Measurements from ENCODE around the gene MCF2L. TPM values are rescaled to one million over a fixed set of nuclear protein-coding genes. Genes with fewer than 3 reads are reported as not detected.
"Not testable (repeated sequence)": the region's sequence is repeated elsewhere in the genome, so short reads cannot be mapped to it uniquely, and the experiment has no call there.

The MCF2L gene
- total RNA-seq, 1 experiment from 2014 or later: 5.9 TPM

GRCh38 chr13:113029061-113029445, 60.0 kb downstream of the MCF2L start:
- H3K9me2 ChIP-seq (replicated peaks; ENCODE audit: low read length): no peaks in the 10 kb centered on the region
- H2AFZ ChIP-seq (ENCODE audit: low read length): no peak overlapping the region
- H3F3A ChIP-seq (ENCODE audit: low read length, unreplicated experiment): no peaks in the 10 kb centered on the region
- no peaks in the 10 kb centered on the region for H3K9me3 ChIP-seq (ENCODE audit: low read length)
- no peaks in the 10 kb centered on the region for H4K20me1 ChIP-seq (ENCODE audit: low read length)
- H3K9ac ChIP-seq (ENCODE audit: low read length): no peak overlapping the region
- ATAC-seq (no peak), DNase-seq (no peak)
- TF ChIP-seq EZH2phosphoT487 (IDR thresholded peaks at IDR 0.05; ENCODE audit: borderline replicate concordance, low read length) (no peak), EZH2 (IDR thresholded peaks at IDR 0.05; ENCODE audit: low read length, unreplicated experiment) (no peak)
- TF ChIP-seq, protein P1, sequence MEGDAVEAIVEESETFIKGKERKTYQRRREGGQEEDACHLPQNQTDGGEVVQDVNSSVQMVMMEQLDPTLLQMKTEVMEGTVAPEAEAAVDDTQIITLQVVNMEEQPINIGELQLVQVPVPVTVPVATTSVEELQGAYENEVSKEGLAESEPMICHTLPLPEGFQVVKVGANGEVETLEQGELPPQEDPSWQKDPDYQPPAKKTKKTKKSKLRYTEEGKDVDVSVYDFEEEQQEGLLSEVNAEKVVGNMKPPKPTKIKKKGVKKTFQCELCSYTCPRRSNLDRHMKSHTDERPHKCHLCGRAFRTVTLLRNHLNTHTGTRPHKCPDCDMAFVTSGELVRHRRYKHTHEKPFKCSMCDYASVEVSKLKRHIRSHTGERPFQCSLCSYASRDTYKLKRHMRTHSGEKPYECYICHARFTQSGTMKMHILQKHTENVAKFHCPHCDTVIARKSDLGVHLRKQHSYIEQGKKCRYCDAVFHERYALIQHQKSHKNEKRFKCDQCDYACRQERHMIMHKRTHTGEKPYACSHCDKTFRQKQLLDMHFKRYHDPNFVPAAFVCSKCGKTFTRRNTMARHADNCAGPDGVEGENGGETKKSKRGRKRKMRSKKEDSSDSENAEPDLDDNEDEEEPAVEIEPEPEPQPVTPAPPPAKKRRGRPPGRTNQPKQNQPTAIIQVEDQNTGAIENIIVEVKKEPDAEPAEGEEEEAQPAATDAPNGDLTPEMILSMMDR (conservative IDR thresholded peaks at IDR 0.05; ENCODE audit: low read depth, low read length): no peak
- BruUV-seq (replicated peaks): no TSS peak
- H3K4me3 ChIP-seq (ENCODE audit: low read length): no peak overlapping the region
- ChIA-PET CTCF (interaction anchor here (0.7 to 1.0 kb wide), 2 partner anchors 11 to 86 kb away, joined by 3 read pairs; no protein-coding TSS in a partner anchor), POLR2A (ENCODE audit: unreplicated experiment) (no interaction called here)
- H3K4me2 ChIP-seq (ENCODE audit: low read length): no peak overlapping the region
- H3K4me1 ChIP-seq (ENCODE audit: insufficient read depth, low read length): no peaks in the 10 kb centered on the region
- no peak overlapping the region for H3K27ac ChIP-seq (ENCODE audit: low read length)
- H3K27me3 ChIP-seq (ENCODE audit: low read length): no peaks in the 10 kb centered on the region
- H3K79me2 ChIP-seq (ENCODE audit: low read length): no peaks in the 10 kb centered on the region
- intact Hi-C loops (cut with micrococcal nuclease): loop anchor here (1.0 kb wide), 1 partner anchor 87 kb away; no protein-coding TSS in a partner anchor
- H3K36me3 ChIP-seq (ENCODE audit: low read depth, low read length): no peaks in the 10 kb centered on the region

- no peaks in the 10 kb centered on the region for H3K79me2 ChIP-seq (ENCODE audit: low read length)
- H3K4me1 ChIP-seq (ENCODE audit: insufficient read depth, low read length): no peaks in the 10 kb centered on the region
- ATAC-seq: no peak
- no peak overlapping the region for H2AFZ ChIP-seq (ENCODE audit: low read length)
- POLR2A ChIA-PET (ENCODE audit: unreplicated experiment): no interaction called here
- no peaks in the 10 kb centered on the region for H3K36me3 ChIP-seq (ENCODE audit: low read depth, low read length)
- no TSS peak for BruUV-seq (replicated peaks)
- no peaks in the 10 kb centered on the region for H4K20me1 ChIP-seq (ENCODE audit: low read length)
- no peak overlapping the region for H3K4me2 ChIP-seq (ENCODE audit: low read length)
- DNase-seq: peak; percentile 46
- H3K4me3 ChIP-seq (ENCODE audit: low read length): no peak overlapping the region
- TF ChIP-seq EZH2phosphoT487 (IDR thresholded peaks at IDR 0.05; ENCODE audit: borderline replicate concordance, low read length): no peak
- TF ChIP-seq, protein P1 (conservative IDR thresholded peaks at IDR 0.05; ENCODE audit: low read depth, low read length): peak; percentile 86
- H3K27me3 ChIP-seq (ENCODE audit: low read length): no peaks in the 10 kb centered on the region
- CTCF ChIA-PET: interaction anchor here (0.7 to 1.0 kb wide), 2 partner anchors 11 to 87 kb away, joined by 3 read pairs; no protein-coding TSS in a partner anchor
- no peak overlapping the region for H3K27ac ChIP-seq (ENCODE audit: low read length)
- intact Hi-C loops (cut with micrococcal nuclease): loop anchor here (1.0 to 10.0 kb wide), 2 partner anchors 87 to 185 kb away; no protein-coding TSS in a partner anchor
- no peaks in the 10 kb centered on the region for H3K9me2 ChIP-seq (replicated peaks; ENCODE audit: low read length)
- no peaks in the 10 kb centered on the region for H3F3A ChIP-seq (ENCODE audit: low read length, unreplicated experiment)
- no peaks in the 10 kb centered on the region for H3K9me3 ChIP-seq (ENCODE audit: low read length)
- no peak overlapping the region for H3K9ac ChIP-seq (ENCODE audit: low read length)
Measured at GRCh38 chr13:113029487-113030258, 60.7 kb downstream of the MCF2L start.

DNA sequence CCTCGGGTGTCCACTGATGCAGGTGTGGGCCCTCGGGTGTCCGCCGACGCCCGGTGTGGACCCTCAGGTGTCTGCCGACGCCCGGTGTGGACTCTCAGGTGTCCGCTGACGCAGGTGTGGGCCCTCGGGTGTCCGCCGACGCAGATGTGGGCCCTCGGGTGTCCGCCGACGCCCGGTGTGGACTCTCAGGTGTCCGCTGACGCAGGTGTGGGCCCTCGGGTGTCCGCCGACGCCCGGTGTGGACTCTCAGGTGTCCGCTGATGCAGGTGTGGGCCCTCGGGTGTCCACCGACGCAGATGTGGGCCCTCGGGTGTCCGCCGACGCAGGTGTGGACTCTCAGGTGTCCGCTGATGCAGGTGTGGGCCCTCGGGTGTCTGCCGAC, 61.2 kb downstream of the MCF2L start:
- H3K9me2 ChIP-seq (replicated peaks; ENCODE audit: low read length); CTCF ChIA-PET; H3F3A ChIP-seq (ENCODE audit: low read length, unreplicated experiment); H3K27me3 ChIP-seq (ENCODE audit: low read length); H3K9me3 ChIP-seq (ENCODE audit: low read length); H2AFZ ChIP-seq (ENCODE audit: low read length); H4K20me1 ChIP-seq (ENCODE audit: low read length); H3K4me3 ChIP-seq (ENCODE audit: low read length); H3K79me2 ChIP-seq (ENCODE audit: low read length); DNase-seq; ATAC-seq; BruUV-seq (replicated peaks); H3K4me2 ChIP-seq (ENCODE audit: low read length); H3K9ac ChIP-seq (ENCODE audit: low read length); H3K36me3 ChIP-seq (ENCODE audit: low read depth, low read length); H3K27ac ChIP-seq (ENCODE audit: low read length); H3K4me1 ChIP-seq (ENCODE audit: insufficient read depth, low read length); POLR2A ChIA-PET (ENCODE audit: unreplicated experiment): not testable (repeated sequence)
- intact Hi-C loops (cut with micrococcal nuclease): loop anchor here (10.0 kb wide), 1 partner anchor 185 kb away; no protein-coding TSS in a partner anchor
